Nucleus accumbens (tissue), 56 donors: ENCODE data around the gene THRAP3.
"Not testable (repeated sequence)": the region's sequence is repeated elsewhere in the genome, so short reads cannot be mapped to it uniquely, and the experiment has no call there.

Experiments used
- DNase-seq, 56 donors: peaks; one replicate each; lab custom pipeline; 2025; lab: John Stamatoyannopoulos, UW

THRAP3 gene

GRCh38 chr1:36247538-36247937 lies 23.3 kb downstream of the THRAP3 start:
- DNase-seq, result no peak

- no peak for DNase-seq
Observed at GRCh38 chr1:36248250-36248894, 24.1 kb downstream of the THRAP3 start.

GRCh38 chr1:36251794-36252481 lies 27.7 kb downstream of the THRAP3 start:
- DNase-seq, result no peak

GRCh38 chr1:36252482-36252824 lies 28.2 kb downstream of the THRAP3 start:
- not testable (repeated sequence) for DNase-seq

- no peak for DNase-seq
Observed at GRCh38 chr1:36253161-36253862, 29.1 kb downstream of the THRAP3 start.

GRCh38 chr1:36256558-36257374 lies 32.5 kb downstream of the THRAP3 start:
- no peak for DNase-seq

GRCh38 chr1:36257375-36257767 lies 33.1 kb downstream of the THRAP3 start:
- DNase-seq, result no peak

- DNase-seq, result no peak
Observed at GRCh38 chr1:36258960-36259344, 34.7 kb downstream of the THRAP3 start.

GRCh38 chr1:36268981-36269380 lies 44.7 kb downstream of the THRAP3 start:
- no peak for DNase-seq

- no peak for DNase-seq
Observed at GRCh38 chr1:36269408-36269838, 45.2 kb downstream of the THRAP3 start.

GRCh38 chr1:36273024-36273423 lies 48.8 kb downstream of the THRAP3 start:
- DNase-seq, result no peak

- no peak for DNase-seq
Observed at GRCh38 chr1:36274201-36274600, 50.0 kb downstream of the THRAP3 start.

- DNase-seq, result no peak
Observed at GRCh38 chr1:36276688-36277087, 52.4 kb downstream of the THRAP3 start.

GRCh38 chr1:36279110-36279788 lies 55.0 kb downstream of the THRAP3 start:
- DNase-seq, result no peak

- no peak for DNase-seq
Observed at GRCh38 chr1:36279789-36280296, 55.6 kb downstream of the THRAP3 start.

GRCh38 chr1:36284061-36284460 lies 59.8 kb downstream of the THRAP3 start:
- DNase-seq, result no peak

- no peak for DNase-seq
Observed at GRCh38 chr1:36284517-36284916, 60.3 kb downstream of the THRAP3 start.

GRCh38 chr1:36285443-36286101 lies 61.3 kb downstream of the THRAP3 start:
- DNase-seq, result peak in 29 of 56 donors; percentile 3 to 75 (median 25)

GRCh38 chr1:36286802-36287201 lies 62.6 kb downstream of the THRAP3 start:
- no peak for DNase-seq

- DNase-seq, result no peak
Observed at GRCh38 chr1:36287595-36287994, 63.4 kb downstream of the THRAP3 start.
